GM21423 (cell line): ENCODE measurements around the gene CARD14.
"Not testable (repeated sequence)": the region's sequence is repeated elsewhere in the genome, so short reads cannot be mapped to it uniquely, and the experiment has no call there.

Experiments
- ATAC-seq: cut with Tn5 transposase; IDR thresholded peaks from one replicate; pipeline ENCODE4 v1.9.1; 2021; ENCODE audit warnings: mild to moderate bottlenecking, moderate library complexity; ENCODE audit not compliant: unreplicated experiment

Gene CARD14

DNA sequence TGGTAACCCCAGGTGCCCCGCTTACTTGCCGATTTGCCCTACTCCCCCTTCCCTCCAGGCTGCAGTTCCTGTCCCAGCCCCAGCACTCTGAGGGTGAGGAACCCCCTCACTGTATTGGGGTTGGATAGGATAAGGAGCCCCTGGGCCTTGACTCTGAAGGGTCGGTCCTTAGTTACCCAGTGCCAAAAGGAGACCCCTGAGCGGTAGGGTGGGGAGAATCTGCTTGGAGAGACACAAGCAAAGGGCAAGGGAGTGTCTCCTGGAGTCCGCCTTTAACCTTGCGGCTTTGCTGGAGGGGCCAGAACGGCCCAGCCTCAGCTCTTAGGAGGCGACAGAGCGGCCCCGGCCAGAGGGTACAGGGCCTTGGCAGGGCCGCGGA, 13.0 kb downstream of the CARD14 start:
- no peak for ATAC-seq

DNA sequence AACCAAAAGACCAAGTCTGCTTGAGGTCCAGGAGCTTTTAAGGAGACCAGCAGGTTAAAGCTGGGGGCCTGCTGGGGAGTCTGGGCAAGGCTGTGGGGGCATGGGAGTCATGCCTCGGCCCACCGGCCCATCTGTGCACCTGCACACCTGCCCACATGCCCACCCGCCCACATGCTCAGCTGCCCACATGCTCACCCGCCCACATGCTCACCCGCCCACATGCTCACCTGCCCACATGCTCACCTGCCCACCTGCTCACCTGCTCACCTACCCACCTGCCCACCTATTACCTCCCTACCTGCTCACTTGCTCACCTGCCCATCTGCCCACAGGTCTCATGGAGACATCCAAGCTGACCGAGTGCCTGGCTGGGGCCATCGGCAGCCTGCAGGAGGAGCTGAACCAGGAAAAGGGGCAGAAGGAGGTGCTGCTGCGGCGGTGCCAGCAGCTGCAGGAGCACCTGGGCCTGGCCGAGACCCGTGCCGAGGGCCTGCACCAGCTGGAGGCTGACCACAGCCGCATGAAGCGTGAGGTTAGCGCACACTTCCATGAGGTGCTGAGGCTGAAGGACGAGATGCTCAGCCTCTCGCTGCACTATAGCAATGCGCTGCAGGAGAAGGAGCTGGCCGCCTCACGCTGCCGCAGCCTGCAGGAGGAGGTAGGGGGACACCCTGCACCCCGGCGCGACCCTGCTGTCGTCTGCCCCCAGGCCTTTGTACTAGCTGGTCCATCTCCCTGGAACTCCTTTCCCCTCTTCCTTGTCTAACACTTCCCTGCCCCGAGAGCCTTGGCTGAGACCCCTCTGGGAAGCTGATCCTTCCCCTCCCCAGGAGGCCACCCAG, 14.0 kb downstream of the CARD14 start:
- ATAC-seq, result no peak

DNA sequence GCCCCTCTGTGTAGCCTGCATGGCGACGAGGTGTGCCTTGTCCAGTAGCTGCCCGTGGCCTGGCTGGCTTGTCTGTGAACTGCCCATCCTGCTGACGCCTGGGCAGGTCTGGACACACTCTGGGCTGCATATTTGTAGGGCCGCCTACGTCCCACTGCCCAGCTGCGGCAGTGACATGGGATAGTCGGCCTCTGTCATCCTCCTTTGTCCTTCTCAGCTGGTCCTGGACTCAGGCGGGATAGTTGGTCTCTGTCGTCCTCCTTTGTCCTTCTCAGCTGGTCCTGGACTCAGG, 14.5 kb downstream of the CARD14 start:
- ATAC-seq, result no peak

DNA sequence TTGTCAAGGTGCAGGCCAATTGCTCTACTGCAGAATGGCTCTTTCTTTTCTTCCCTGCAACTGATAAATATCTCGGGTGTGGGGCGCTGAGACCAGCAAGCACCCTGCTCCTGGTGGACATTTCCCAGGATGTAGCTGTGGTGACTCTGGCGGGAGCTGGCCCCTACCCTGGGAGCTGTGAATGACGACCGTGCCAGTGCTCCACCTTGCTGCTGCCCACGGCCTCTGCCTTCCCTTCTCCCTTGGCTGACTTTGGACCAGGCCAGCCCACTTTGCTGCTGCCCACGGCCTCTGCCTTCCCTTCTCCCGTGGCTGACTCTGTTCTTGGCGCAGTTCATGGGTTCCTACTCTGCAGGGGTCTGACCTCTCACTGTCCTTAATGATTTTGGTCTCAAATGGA, 16.1 kb downstream of the CARD14 start:
- ATAC-seq, result no peak

DNA sequence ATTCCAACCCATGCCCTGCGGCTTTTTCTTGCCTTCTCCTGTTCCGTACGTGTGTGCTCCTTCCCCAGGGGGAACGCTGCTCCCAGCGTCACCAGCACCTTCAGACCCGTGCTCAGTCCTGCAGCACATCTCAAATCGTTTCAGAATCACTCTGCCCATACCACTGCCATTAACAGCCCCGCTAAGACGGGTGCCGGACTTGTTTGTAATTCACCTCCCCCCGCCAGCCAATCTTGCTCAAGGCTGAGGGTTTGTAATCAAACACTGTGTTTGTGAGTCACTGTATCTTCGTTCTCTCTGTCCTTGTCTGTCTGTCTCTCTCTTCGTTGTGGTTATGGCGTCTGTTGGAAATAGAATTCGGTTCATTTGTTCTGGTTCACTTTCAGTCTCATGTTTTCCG, 17.3 kb downstream of the CARD14 start:
- no peak for ATAC-seq

DNA sequence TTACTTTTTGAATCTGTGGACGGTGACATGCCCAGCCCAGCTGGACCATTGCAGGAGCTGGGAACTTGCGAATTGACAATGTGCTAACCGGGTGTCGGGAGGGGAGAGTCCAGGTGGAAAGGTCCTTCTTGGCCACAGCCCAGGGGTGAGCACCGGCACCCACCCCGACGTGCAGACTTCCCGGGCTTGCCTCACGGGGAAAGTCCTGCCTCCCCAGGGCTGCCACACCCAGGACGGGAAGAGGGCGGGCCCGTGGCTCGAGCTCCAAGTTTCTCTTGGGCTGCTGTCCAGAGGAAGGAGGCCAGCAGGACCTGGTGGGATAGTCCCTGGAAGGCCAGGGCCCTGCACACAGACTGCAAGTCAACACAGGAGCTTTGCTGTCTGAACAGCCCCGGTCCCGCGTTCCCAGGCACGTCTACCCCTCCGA, 17.7 kb downstream of the CARD14 start:
- ATAC-seq, result no peak

DNA sequence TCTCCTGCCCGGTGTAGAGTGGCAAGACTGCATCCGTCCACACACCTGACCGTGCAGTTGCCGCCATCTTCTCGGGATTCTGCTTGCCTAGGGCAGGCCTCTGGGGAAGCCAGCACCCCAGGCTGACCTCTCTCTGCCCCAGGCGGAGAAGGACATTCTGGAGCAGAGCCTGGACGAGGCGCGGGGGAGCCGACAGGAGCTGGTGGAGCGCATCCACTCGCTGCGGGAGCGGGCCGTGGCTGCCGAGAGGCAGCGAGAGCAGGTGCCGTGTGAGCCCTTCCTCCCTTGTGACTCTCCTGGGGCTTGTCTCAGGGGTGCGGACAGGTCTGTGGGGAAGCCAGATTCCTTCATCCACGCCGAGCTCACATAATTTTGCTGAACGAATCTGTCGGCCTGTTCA, 19.8 kb downstream of the CARD14 start:
- ATAC-seq, result no peak

DNA sequence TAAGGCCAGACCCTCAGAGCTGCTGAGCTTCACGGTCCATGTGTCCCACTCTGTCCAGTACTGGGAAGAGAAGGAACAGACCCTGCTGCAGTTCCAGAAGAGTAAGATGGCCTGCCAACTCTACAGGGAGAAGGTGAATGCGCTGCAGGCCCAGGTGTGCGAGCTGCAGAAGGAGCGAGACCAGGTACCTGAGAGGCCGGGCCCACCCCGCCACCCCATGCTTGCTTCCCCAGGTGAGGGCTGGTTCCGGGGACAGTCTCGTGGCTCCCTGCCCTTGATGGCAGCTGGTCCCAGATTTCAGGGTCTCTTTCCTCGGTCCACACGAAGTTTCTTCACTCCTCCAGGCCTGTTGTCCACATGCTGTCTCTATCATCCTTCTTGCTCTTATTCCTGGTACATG, 20.9 kb downstream of the CARD14 start:
- no peak for ATAC-seq

DNA sequence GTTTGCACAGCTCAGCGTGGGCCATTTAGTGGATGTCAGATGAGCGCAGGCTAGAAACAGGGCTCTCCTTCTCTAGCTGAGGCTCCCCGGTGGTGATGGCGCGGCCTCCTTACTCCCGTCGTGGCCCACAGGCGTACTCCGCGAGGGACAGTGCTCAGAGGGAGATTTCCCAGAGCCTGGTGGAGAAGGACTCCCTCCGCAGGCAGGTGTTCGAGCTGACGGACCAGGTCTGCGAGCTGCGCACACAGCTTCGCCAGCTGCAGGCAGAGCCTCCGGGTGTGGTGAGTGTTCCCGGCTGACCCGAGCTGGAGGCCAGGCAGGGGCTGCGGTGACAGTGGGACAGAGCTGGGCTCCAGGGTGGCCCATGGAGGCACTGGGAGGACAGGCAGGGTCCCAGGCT, 21.4 kb downstream of the CARD14 start:
- no peak for ATAC-seq

DNA sequence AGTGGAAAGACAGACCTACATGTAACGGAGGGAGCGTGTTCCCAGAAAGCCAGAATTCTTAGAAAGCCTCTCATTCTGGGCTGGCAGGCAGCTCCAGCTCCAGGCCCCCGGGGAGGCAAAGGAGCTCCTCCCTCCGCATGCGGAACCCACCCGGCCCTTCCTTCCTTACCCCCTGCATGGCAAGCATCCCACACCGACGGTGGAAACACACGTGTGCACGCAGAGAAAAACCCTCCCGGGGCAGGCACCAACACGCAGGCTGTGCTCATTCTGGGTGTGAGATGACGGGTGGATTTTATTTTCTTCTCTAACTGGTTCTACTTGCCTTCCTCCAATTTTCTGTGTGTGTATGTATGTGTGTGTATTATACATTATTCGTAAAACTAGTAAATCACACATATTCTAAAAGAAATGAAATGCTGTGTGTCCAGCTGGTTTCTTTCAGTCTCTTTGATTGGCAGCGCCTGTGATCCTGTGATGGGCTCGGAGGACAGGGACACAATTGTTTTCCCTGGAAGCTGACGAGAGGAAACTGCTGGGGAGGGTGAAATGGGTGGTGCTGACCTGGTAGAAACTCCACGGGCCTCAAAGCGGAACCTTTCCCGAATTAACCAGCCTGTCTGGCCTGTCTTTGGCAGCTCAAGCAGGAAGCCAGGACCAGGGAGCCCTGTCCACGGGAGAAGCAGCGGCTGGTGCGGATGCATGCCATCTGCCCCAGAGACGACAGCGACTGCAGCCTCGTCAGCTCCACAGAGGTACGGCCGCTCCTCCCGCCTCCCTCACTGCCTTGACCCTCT, 22.2 kb downstream of the CARD14 start:
- no peak for ATAC-seq

DNA sequence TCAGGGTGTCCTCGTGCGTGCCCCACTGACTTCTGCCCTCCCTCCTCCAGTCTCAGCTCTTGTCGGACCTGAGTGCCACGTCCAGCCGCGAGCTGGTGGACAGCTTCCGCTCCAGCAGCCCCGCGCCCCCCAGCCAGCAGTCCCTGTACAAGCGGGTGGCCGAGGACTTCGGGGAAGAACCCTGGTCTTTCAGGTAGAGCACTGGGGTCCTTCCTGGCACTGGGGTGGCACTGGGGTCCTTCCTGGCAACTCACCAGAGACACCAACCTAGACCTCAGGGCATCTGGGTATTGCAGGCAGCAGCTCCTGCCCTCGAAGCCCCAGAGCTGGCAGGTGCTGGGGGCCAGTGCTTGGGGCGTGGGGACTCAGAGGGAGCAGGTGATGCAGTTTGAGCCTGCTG, 25.3 kb downstream of the CARD14 start:
- no peak for ATAC-seq

DNA sequence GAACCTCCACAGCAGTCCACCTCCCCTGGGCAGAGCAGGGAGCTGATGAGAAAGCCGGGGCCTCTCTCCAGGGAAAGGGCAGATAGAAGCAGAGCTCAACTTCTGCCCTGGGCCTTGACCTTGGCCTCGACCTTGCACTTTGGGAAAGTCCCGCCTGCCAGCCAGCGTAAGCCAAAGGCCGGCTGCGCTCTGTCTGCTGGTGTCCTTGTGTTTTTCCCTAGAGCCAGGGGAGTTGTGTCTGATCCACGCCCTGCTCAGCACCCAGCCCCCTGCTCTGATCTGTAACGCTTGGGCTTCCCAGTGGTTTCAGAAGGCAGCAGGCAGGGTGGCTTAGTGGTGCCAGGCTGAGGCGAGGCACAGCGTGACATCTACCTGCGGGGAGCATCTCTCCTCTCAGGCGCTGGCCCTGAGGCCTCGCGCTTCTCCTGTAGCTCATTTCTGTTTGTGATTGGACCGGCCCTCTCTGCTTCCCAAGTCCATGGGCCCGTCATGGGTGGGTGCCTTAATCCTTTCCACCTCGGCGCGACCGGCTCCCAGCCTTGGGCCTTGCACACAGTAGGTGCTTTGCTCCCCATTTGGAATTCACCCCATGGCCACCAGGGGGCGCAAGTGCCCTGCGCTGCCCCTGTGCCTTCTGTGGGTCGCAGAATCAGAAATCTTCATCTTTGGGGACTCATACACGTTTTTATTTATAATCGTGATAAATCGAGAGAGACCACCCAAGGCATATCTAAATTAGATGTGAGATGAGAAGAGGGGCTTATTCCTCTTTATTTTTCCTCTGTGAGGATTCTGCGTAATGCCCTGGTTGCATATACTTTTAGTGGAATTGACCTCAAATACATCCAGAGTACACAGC, 26.1 kb downstream of the CARD14 start:
- no peak for ATAC-seq

DNA sequence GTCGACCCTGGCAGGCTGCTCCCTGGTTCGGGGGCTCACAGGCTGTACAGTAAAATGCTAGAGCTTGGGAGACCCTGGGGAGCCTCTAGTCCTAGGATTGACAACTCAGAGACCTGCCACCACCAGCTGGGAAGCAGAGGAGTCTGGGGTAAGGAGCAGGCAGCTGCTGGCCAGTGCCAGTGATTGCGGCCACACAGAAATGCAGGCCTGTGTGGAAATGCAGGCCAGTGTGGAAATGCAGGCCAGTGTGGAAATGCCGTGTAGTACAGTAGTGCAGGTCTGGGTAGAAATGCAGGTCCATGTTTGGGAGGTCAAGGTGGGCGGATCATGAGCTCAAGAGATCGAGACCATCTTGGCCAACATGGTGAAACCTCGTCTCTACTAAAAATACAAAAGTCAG, 26.8 kb downstream of the CARD14 start:
- ATAC-seq, result no peak

DNA sequence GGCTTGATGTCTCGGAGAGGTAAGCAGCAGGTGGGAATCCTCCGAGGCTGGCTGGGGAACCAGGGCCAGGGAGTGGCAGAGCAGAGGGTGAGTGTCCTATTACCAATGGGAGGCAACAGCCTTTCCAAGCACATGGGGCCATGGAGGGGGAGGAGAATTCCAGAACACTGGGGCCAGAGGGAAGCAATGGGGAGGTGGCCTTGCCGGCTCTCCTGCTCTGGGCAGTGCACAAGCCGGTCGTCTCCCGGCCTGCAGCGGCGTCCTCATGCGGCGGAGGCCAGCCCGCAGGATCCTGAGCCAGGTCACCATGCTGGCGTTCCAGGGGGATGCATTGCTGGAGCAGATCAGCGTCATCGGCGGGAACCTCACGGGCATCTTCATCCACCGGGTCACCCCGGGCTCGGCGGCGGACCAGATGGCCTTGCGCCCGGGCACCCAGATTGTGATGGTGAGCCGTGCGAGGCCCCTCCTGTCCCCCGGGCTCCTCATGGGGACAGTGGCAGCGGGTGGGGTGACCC, 28.4 kb downstream of the CARD14 start:
- no peak for ATAC-seq

DNA sequence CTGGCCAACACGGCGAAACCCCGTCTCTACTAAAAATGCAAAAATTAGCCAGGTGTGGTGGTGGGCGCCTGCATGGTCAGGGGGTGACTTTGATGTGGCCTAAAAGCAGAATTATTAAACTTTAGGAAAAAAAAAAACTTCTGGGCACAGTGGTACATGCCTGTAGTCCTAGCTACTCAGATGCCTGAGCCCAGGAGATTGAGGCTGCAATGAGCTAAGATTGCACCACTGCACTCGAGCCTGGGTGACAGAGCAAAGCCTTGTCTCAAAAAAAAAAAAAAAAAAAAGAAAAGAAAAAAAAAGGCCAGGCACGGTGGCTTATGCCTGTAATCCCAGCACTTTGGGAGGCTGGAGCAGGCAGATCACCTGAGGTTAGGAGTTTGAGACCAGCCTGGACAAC, 29.5 kb downstream of the CARD14 start:
- not testable (repeated sequence) for ATAC-seq

DNA sequence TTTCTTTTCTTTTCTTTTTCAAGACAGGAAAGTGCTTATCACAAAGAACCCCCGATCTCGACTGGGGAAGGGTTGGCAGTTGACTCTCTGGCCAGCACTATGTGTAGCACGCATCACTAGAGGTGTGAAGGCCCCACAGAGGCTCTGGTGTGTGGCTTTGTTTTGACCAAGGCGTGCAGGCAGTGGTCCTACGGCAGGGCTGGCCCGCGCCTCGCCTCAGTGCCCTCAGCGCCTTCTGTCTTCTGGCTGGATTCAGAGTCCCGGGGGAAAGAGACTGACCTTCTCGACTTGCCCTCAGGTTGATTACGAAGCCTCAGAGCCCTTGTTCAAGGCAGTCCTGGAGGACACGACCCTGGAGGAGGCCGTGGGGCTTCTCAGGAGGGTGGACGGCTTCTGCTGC, 31.6 kb downstream of the CARD14 start:
- ATAC-seq, result no peak

DNA sequence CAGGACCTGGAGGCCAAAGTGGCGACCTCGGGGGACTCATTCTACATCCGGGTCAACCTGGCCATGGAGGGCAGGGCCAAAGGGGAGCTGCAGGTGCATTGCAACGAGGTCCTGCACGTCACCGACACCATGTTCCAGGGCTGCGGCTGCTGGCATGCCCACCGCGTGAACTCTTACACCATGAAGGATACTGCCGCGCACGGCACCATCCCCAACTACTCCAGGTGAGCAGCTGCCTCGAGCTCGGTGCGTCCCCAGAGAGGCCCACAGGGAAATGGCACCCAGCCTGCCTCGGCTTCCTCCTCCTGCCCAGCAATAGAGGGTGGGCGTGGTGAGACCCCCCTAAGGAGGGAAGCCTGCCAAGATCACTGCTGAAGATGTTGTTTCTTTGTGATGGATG, 32.4 kb downstream of the CARD14 start:
- ATAC-seq, result no peak

DNA sequence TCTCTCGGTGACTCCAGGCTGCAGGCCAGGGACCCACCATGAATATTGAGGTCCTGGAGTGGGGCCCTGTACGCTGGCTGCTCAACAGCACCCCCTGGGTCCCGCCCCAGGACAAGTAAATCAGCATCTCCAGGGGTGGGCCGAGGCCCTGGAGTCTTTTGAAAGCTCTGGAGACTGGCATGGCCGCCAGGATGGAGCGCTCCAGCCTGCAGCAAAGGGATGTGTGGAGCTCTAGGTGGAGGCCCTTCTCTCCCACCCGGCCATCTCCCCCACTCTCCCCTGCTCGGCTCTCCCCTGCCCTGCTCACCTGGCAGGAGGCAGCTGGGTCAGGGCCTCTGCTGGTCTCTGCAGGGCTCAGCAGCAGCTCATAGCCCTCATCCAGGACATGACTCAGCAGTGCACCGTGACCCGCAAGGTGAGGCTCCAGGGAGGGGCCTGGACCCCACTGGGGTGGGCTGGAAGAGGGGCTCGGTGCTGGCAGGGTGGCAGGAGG, 33.7 kb downstream of the CARD14 start:
- no peak for ATAC-seq

DNA sequence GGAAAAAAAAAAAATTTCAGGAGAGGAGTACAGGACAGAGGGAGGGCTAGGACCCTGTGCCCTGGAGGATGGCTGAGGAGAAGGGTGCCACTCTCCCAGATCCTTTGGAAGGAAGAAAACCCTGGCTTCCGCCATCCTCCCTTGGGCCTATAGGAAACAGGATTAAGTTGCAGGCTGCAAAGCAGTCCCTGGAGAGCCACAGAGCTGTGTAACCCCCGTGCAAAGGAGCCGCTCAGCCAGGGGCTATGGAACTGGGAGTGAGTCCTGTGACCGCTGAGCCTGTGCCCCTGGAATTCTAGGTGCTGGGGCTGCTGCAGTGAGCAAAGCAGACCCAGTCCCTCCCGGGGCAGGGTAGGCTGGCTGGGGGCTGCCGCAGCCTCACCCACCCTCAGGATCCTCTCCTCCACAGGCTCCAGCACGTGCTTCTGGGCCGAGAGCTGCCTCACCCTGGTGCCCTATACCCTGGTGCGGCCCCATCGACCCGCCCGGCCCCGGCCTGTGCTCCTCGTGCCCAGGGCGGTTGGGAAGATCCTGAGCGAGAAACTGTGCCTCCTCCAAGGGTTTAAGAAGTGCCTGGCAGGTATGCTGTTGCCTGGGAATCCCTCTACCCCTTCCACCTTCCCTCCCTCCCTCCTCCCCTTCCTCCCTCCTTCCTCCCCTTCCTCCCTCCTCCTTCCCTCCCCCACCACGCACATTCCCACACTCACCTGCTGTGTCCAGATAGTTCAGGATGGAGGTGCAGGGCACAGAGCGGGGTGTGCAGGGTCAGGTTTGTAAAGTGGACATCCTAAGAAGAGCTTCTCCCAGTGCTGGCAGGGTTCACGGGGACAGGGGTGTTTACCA, 35.0 kb downstream of the CARD14 start:
- ATAC-seq, result no peak

DNA sequence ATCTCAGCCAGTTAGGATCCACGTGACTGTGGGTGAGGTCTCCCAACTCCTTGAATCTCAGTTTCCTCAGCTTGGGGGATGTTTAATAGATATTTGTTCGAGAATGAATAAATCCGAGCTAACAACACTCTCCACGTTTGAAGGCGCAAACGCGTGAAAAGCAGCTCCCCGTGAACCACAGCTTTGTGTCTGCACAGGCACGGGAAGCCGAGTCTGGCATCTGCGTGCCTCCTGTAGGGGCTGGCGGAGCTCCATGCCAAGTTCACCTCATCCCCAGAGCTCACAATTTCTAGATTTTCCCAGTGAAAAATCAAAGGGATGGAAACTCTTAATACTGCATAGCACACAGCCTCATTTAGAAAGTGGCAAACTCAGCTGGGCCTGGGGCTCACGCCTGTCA, 36.0 kb downstream of the CARD14 start:
- no peak for ATAC-seq
